ENCODE results near the gene DHRS12.

The DHRS12 gene

DNA sequence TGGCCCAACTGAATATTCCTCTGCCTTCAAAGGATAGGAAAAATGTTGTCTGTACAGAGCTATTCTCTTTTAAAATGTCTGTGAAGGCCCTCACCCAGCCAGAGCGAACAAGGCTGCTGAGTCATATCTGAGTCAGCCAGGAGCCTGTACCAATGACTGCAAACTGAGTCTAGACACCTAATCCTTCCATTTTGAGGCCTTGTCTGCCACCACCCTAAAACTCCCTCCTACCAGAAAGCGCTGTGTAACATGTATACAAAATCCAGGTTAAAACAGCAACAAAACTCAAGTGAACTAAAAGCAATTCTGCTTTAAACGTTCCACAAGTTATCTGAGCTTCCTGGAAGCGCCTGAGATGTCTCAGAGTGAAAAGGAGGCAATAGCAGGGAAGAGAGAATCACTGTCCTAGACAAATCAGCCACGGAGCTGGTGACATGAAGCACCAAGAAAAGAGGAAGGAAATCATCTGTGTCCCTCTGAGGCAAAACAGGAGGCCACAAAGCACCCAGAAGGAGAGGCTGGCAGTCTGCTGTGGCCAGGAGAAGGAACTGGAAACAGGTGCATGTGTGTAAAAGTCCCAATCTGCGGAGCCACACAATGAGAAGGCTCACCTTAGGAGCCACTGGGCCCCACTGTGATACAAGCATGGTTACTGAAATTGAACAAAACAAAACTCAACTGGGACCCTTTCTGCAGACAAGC is 10.2 kb downstream of the DHRS12 start:
- Histone ChIP-seq H3K4me1 (ENCODE audit: insufficient read depth, low read length) (no peaks in the 10 kb centered on the region), H3K9ac (ENCODE audit: low read length) (no peak overlapping the region), H3K27ac (ENCODE audit: low read depth, low read length) (no peak overlapping the region), H3K36me3 (ENCODE audit: insufficient read depth, low read length) (peaks cover 5% of the 10 kb centered on the region), H3K9me3 (ENCODE audit: low read length) (no peaks in the 10 kb centered on the region), H3K4me3 (ENCODE audit: low read depth in 1 of 2, low read length in 2 of 2) (no peak overlapping the region), H3K27me3 (ENCODE audit: control insufficient read depth in 1 of 2, insufficient read depth in 2 of 2, low read length in 2 of 2) (no peaks in the 10 kb centered on the region)

GRCh38 chr13:51786425-51787265 is 17.3 kb downstream of the DHRS12 start:
- H3K36me3 ChIP-seq (ENCODE audit: insufficient read depth, low read length): no peaks in the 10 kb centered on the region
- H3K27ac ChIP-seq (ENCODE audit: low read depth, low read length): no peak overlapping the region
- H3K9ac ChIP-seq (ENCODE audit: low read length): no peak overlapping the region
- peaks cover 21% of the 10 kb centered on the region for H3K4me1 ChIP-seq (ENCODE audit: insufficient read depth, low read length)
- H3K4me3 ChIP-seq (ENCODE audit: low read depth in 1 of 2, low read length in 2 of 2): peak overlapping the region in 1 of 2 donors; percentile 24
- no peaks in the 10 kb centered on the region for H3K9me3 ChIP-seq (ENCODE audit: low read length)
- H3K27me3 ChIP-seq (ENCODE audit: control insufficient read depth in 1 of 2, insufficient read depth in 2 of 2, low read length in 2 of 2): no peaks in the 10 kb centered on the region

DNA sequence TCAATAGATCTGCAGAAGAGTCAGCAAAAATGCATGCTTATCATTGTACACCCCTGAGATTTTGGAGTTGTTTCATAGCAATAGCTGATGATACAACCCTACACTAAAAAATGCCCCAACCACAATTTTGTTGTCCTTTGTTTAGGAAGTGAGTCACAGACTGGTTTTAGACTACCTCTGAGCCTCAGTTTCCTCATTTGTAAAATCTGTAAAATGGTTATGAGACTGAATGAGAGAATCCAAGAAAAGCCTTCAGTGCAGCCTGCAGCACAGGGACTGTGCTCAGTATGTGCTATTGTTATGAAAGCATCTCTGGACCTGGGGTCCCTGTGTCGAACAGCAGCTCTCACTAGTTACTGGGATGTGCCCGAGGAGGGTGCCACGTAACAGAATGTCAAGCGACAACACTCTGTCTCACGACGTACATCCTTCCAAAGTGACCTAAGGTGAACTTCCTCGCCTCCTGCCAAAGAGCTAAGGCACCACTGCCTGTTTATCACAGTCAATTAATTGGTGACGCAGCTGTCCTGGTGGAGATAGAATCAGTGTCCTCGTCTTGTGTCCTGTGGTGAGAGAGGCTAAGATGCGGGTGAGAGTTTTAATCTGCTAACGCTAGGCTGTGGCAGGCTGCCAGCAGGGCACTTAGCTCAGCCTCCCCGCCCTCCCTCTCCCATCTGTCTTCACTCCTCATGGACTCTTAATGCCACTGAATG is 18.1 kb downstream of the DHRS12 start:
- H3K27me3 ChIP-seq (ENCODE audit: control insufficient read depth in 1 of 2, insufficient read depth in 2 of 2, low read length in 2 of 2): no peaks in the 10 kb centered on the region
- no peak overlapping the region for H3K9ac ChIP-seq (ENCODE audit: low read length)
- peak overlapping the region in 1 of 2 donors; percentile 24 for H3K4me3 ChIP-seq (ENCODE audit: low read depth in 1 of 2, low read length in 2 of 2)
- H3K9me3 ChIP-seq (ENCODE audit: low read length): no peaks in the 10 kb centered on the region
- no peaks in the 10 kb centered on the region for H3K36me3 ChIP-seq (ENCODE audit: insufficient read depth, low read length)
- no peak overlapping the region for H3K27ac ChIP-seq (ENCODE audit: low read depth, low read length)
- peaks cover 21% of the 10 kb centered on the region for H3K4me1 ChIP-seq (ENCODE audit: insufficient read depth, low read length)

DNA sequence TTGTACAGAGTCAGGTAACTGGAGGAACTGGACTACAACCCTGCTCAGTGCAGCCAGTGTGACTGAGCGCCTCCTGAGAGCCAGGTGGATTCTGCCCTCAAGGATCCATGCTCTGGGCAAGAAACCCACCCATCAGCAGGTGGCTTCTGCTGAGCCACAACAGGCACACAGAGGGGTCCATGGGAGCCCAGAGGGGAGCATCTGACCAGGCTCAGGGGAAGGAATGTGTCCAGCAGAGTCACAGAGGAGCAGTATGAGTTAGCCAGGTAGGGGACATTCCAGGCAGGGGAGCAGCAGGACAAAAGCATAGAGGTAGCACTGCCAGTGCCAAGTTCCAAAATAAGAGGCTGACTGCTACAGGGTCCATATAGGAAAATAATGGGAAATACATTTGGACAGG is 19.9 kb downstream of the DHRS12 start:
- peaks cover 21% of the 10 kb centered on the region for H3K4me1 ChIP-seq (ENCODE audit: insufficient read depth, low read length)
- H3K36me3 ChIP-seq (ENCODE audit: insufficient read depth, low read length): no peaks in the 10 kb centered on the region
- no peak overlapping the region for H3K4me3 ChIP-seq (ENCODE audit: low read depth in 1 of 2, low read length in 2 of 2)
- H3K27ac ChIP-seq (ENCODE audit: low read depth, low read length): no peak overlapping the region
- no peaks in the 10 kb centered on the region for H3K9me3 ChIP-seq (ENCODE audit: low read length)
- H3K9ac ChIP-seq (ENCODE audit: low read length): no peak overlapping the region
- H3K27me3 ChIP-seq (ENCODE audit: control insufficient read depth in 1 of 2, insufficient read depth in 2 of 2, low read length in 2 of 2): no peaks in the 10 kb centered on the region

DNA sequence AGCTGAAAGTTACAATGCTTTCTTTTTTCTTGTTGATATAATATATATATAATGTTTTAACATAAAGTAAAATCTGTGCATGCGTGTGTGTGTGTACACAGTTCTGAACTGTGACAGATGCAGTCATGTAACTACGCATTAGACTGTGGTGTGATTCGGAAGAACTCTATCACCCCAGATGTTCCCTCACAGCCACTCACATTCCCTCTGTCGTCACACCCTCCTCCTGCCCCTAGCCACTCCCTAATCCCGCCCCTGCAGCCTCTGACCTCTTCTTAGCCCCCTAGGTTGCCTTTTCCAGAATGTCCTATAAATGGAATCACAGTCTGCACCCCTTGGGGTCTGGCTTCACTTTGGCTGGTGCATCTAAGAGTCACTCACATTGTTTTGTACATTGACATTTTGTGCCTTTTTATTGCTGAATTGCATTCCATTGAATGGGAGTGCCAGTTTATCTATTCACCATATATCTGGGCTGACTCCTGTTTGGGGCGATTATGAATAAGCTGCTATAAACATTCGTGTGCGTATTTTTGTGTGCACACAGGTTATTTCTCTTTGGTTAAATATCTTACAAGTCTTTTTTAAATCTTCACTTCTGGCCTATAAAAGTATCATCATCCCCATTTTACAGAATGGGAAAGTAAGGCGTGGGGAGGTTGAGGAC is 20.4 kb downstream of the DHRS12 start:
- Histone ChIP-seq H3K27ac (ENCODE audit: low read depth, low read length) (no peak overlapping the region), H3K4me1 (ENCODE audit: insufficient read depth, low read length) (peaks cover 21% of the 10 kb centered on the region), H3K36me3 (ENCODE audit: insufficient read depth, low read length) (no peaks in the 10 kb centered on the region), H3K27me3 (ENCODE audit: control insufficient read depth in 1 of 2, insufficient read depth in 2 of 2, low read length in 2 of 2) (no peaks in the 10 kb centered on the region), H3K4me3 (ENCODE audit: low read depth in 1 of 2, low read length in 2 of 2) (no peak overlapping the region), H3K9ac (ENCODE audit: low read length) (no peak overlapping the region), H3K9me3 (ENCODE audit: low read length) (no peaks in the 10 kb centered on the region)

DNA sequence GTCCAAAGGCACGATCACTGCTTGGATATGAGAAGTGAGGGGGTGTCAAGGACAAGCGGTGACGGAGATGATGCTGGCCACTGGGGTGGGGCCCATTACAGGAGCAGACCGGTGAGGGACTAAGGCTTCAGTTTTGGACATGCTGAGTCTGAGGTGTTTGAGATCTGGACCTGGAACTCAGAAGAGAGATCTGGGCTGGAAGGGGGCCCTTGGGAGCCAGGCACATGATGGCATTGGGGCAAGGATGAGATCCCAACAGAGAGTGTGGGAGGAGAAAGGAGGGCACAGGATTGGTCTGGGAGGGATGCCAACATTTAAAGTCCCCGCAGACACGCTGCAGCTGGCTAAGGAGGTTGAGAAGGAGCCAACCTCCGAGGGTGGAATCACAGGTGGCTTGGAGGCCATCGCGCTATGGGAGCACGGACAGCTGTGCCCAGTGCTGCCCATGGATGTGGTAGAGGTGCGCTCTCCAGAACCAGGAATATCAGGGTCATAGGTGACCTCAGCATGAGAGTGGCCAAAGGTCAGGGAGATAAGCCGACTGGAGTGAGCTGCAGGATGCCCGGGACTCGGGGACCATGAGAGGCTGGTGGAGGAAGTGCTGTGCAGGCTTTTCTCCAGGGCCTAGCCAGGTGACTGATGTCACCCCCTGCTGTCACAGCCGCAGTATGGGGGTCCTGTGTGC is 21.8 kb downstream of the DHRS12 start:
- Histone ChIP-seq H3K27ac (ENCODE audit: low read depth, low read length) (no peak overlapping the region), H3K4me1 (ENCODE audit: insufficient read depth, low read length) (peaks cover 18% of the 10 kb centered on the region)

GRCh38 chr13:51781246-51782022 is 22.5 kb downstream of the DHRS12 start:
- Histone ChIP-seq H3K27ac (ENCODE audit: low read depth, low read length) (no peak overlapping the region), H3K4me1 (ENCODE audit: insufficient read depth, low read length) (peaks cover 11% of the 10 kb centered on the region), H3K9me3 (ENCODE audit: low read length) (no peaks in the 10 kb centered on the region), H3K36me3 (ENCODE audit: insufficient read depth, low read length) (no peaks in the 10 kb centered on the region), H3K27me3 (ENCODE audit: control insufficient read depth in 1 of 2, insufficient read depth in 2 of 2, low read length in 2 of 2) (no peaks in the 10 kb centered on the region), H3K9ac (ENCODE audit: low read length) (no peak overlapping the region), H3K4me3 (ENCODE audit: low read depth in 1 of 2, low read length in 2 of 2) (no peak overlapping the region)

More for the DNA sequence above, 21.8 kb downstream of the DHRS12 start:
- Histone ChIP-seq H3K9ac (ENCODE audit: low read length) (no peak overlapping the region), H3K27me3 (ENCODE audit: control insufficient read depth in 1 of 2, insufficient read depth in 2 of 2, low read length in 2 of 2) (no peaks in the 10 kb centered on the region), H3K9me3 (ENCODE audit: low read length) (no peaks in the 10 kb centered on the region), H3K36me3 (ENCODE audit: insufficient read depth, low read length) (no peaks in the 10 kb centered on the region), H3K4me3 (ENCODE audit: low read depth in 1 of 2, low read length in 2 of 2) (no peak overlapping the region)

- Histone ChIP-seq H3K4me3 (ENCODE audit: low read depth in 1 of 2, low read length in 2 of 2) (no peak overlapping the region), H3K36me3 (ENCODE audit: insufficient read depth, low read length) (no peaks in the 10 kb centered on the region), H3K9me3 (ENCODE audit: low read length) (no peaks in the 10 kb centered on the region), H3K4me1 (ENCODE audit: insufficient read depth, low read length) (no peaks in the 10 kb centered on the region), H3K27ac (ENCODE audit: low read depth, low read length) (no peak overlapping the region), H3K27me3 (ENCODE audit: control insufficient read depth in 1 of 2, insufficient read depth in 2 of 2, low read length in 2 of 2) (no peaks in the 10 kb centered on the region), H3K9ac (ENCODE audit: low read length) (no peak overlapping the region)
These were observed 23.9 kb downstream of the DHRS12 start for GRCh38 chr13:51780099-51780498.

GRCh38 chr13:51778392-51778791 is 25.6 kb downstream of the DHRS12 start:
- no peak overlapping the region for H3K4me3 ChIP-seq (ENCODE audit: low read depth in 1 of 2, low read length in 2 of 2)
- H3K9ac ChIP-seq (ENCODE audit: low read length): no peak overlapping the region
- no peaks in the 10 kb centered on the region for H3K9me3 ChIP-seq (ENCODE audit: low read length)
- H3K4me1 ChIP-seq (ENCODE audit: insufficient read depth, low read length): no peaks in the 10 kb centered on the region
- H3K27ac ChIP-seq (ENCODE audit: low read depth, low read length): no peak overlapping the region
- no peaks in the 10 kb centered on the region for H3K27me3 ChIP-seq (ENCODE audit: control insufficient read depth in 1 of 2, insufficient read depth in 2 of 2, low read length in 2 of 2)
- no peaks in the 10 kb centered on the region for H3K36me3 ChIP-seq (ENCODE audit: insufficient read depth, low read length)

DNA sequence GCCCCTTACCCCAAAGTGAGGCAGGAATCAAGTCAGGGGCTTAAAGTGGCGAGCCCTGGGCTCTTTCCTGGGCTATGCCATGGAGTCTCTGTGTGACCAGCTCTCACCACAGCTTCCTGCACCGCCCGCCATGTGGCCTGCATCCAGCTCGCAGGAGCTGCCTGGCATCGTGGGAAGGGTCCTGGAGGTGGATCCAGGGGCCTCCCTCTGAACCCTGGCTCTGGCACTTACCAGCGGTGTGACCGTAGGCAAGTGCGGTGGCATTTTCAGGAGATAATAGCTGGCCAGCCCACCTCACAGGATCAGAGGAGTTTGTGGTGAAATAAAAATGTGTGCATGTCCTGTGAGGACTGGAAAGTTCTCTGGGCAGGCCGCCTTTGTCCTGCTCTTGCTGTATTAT is 26.0 kb downstream of the DHRS12 start:
- Histone ChIP-seq H3K9me3 (ENCODE audit: low read length) (no peaks in the 10 kb centered on the region), H3K27me3 (ENCODE audit: control insufficient read depth in 1 of 2, insufficient read depth in 2 of 2, low read length in 2 of 2) (no peaks in the 10 kb centered on the region), H3K4me1 (ENCODE audit: insufficient read depth, low read length) (no peaks in the 10 kb centered on the region), H3K4me3 (ENCODE audit: low read depth in 1 of 2, low read length in 2 of 2) (no peak overlapping the region), H3K27ac (ENCODE audit: low read depth, low read length) (no peak overlapping the region), H3K9ac (ENCODE audit: low read length) (no peak overlapping the region), H3K36me3 (ENCODE audit: insufficient read depth, low read length) (no peaks in the 10 kb centered on the region)
